Activated T-helper 17 cell treated with anti-CD3 and anti-CD28 coated beads, Interleukin-2, amount 50 U/mL, for 72 hours (primary cell): ENCODE measurements around the gene VTN. TPM values are rescaled to one million over a fixed set of nuclear protein-coding genes. Genes with fewer than 3 reads are reported as not detected.

Source experiments
- ATAC-seq: fragments of 150-1000 bp; cut with Tn5 transposase; replicated peaks from 2 replicates; pipeline ENCODE4 v1.10.0; 2021; ENCODE audit warnings: mild to moderate bottlenecking, moderate library complexity
- H3K27ac Mint-ChIP-seq: one replicate; pipeline ENCODE4 v1.8.0; 2022; ENCODE audit warnings: mixed read lengths
- H3K27me3 Mint-ChIP-seq: one replicate; pipeline ENCODE4 v1.8.0; 2022; ENCODE audit warnings: mixed read lengths
- H3K36me3 Mint-ChIP-seq: one replicate; pipeline ENCODE4 v1.8.0; 2022; ENCODE audit warnings: low read depth, mild to moderate bottlenecking, mixed read lengths
- H3K4me1 Mint-ChIP-seq: one replicate; pipeline ENCODE4 v1.8.0; 2022; ENCODE audit warnings: mixed read lengths
- H3K4me3 Mint-ChIP-seq: one replicate; pipeline ENCODE4 v1.8.0; 2022; ENCODE audit warnings: mild to moderate bottlenecking, mixed read lengths
- H3K9me3 Mint-ChIP-seq: one replicate; pipeline ENCODE4 v1.8.0; 2022; ENCODE audit warnings: mixed read lengths
- total RNA-seq, 2 donors: library from RNA; stranded (reverse); gene quantifications; one replicate each; pipeline ENCODE4 v1.2.3, GENCODE V29; 2022

Gene VTN
- total RNA-seq, 2 donors from 2014 or later = 0.16 to 0.43 TPM

DNA sequence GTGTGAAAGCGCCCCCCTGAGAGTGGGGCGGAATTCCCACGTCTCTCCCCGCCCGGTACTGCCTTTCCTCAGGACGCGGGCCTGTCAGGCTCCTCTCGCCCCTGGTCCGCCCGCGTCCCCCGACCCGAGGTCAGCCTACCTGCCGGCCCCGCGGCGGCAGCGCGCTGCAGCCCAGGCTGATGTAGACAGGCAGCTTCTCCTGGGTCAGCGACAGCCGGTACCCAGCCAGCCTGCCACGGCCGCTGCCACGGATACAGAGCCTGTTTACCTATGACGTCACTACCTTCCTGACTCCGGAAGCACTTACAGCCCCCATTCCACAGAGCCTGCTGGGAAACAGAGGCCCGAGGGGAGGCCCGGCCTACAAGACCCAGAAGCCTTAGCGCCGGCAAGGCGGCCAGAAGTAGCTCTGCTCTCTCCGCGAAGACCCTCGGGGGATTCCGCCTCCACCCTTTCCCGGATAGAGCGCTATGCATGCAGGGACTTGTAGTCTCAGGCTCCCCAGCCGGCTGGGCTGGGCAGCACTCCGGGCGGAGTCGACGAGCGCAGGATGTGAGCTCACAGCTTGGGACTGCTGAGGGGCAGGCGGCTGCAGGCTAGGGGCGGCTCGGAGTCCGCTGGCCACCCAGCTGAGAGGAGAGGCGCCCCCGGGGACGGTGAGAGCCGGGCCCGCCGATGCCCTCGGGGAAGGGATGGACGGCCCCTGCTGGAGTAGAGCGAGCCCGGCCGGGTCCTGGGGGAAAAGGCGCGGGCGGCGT lies 34.7 kb downstream of the VTN start, which contains the start of the genes IFT20 and TNFAIP1:
IFT20 (minus strand) TSS at position 272 of the 758 bp plus-strand sequence. CDS start 3,487 bp downstream, outside the sequence.
TNFAIP1 (plus strand) TSS at position 561 of the 758 bp plus-strand sequence. CDS start 3,761 bp downstream, outside the sequence.
- peak within 1 kb of the TSS; percentile 96 for H3K27ac Mint-ChIP-seq
- peak; percentile 96 for ATAC-seq
- peak within 1 kb of the TSS; percentile 93 for H3K4me3 Mint-ChIP-seq
- H3K4me1 Mint-ChIP-seq = peaks cover 30% of the 10 kb centered on the region
- no peaks in the 10 kb centered on the region for H3K9me3 Mint-ChIP-seq
- no peaks in the 10 kb centered on the region for H3K27me3 Mint-ChIP-seq
- H3K36me3 Mint-ChIP-seq = peaks cover 31% of the 10 kb centered on the region

DNA sequence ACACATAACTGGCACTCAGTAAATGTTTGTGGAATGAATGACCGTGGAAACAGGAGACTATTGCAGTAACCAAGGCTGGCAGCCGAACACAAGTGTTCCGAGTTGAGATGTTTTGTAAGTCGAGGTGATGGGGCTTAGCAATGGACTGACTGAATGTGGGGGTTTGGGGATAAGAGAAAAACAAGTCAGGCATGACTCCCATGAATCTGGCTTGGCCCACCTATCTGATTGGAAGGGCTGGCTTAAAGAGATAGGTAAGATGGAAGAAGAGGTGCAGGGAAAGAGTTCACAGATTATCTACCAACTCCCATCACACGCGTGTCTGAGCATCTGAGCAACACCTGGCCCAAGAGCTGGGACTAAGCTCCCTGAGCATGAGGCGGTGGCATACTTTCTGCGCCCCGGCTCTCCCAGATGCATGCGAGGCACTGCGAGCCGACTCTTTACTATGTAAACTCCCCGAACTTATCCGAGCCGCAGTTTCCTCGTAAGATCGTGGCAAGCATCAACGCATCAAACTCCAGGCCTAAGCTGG lies 35.4 kb downstream of the VTN start:
- no peak for ATAC-seq
- Mint-ChIP-seq H3K9me3 (no peaks in the 10 kb centered on the region), H3K4me3 (peak overlapping the region; percentile 93), H3K27ac (peak overlapping the region; percentile 96), H3K4me1 (peaks cover 30% of the 10 kb centered on the region), H3K27me3 (no peaks in the 10 kb centered on the region), H3K36me3 (peaks cover 24% of the 10 kb centered on the region)

DNA sequence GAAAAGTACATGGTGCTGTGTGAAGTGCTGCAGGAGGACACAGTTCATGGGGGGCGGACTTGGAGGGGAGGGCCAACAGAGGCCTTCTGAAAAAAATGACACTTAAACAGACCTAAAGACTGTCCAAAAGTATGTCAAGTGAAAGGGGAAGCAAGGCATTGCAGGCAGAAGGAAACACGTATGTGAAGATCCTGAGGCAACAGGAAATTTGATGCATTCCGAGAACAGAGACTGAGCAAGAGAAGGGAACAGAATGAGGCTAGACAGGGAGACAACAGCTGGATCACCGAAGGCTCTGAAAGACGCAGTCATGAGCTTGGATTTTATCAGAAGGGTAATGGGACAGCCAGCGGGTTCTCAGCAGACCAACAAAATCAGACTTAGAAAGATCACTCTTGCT lies 35.9 kb downstream of the VTN start:
- Mint-ChIP-seq H3K27me3 (no peaks in the 10 kb centered on the region), H3K36me3 (peaks cover 24% of the 10 kb centered on the region), H3K4me1 (peaks cover 30% of the 10 kb centered on the region), H3K4me3 (peak overlapping the region; percentile 93), H3K9me3 (no peaks in the 10 kb centered on the region), H3K27ac (peak overlapping the region; percentile 96)
- ATAC-seq = no peak

DNA sequence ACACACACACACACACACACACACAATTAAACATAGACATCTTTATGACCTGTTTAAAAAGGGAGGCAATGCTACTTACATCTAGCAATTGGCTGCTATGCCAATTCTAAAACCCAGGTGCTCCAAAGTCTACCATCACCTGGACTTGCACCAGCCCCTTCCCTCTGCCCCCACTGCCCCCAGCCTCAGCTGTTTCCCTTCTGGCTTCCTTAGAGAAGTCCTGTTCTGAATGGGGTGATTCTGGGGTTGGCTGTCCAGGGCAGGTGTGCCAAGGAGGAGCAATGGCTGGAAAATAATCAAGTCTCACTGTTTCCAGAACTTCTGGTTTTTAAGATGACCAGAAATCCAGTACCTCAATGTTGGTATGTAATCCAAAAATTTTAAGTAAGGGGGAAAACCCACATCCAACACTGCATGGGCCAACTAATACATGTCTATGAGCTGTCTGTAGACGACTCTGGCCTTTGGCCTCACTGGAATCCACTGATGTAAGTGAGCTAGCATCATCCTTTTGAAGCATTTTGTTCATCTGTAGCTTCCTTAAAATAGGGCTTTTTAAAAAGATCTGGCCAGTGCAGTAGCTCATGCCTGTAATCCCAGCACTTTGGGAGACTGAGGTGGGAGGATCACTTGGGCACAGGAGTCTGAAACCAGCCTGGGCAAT lies 36.9 kb downstream of the VTN start:
- no peak for ATAC-seq
- Mint-ChIP-seq H3K27me3 (no peaks in the 10 kb centered on the region), H3K27ac (no peak overlapping the region), H3K36me3 (peaks cover 34% of the 10 kb centered on the region), H3K9me3 (no peaks in the 10 kb centered on the region), H3K4me1 (peaks cover 30% of the 10 kb centered on the region), H3K4me3 (peak overlapping the region; percentile 93)

DNA sequence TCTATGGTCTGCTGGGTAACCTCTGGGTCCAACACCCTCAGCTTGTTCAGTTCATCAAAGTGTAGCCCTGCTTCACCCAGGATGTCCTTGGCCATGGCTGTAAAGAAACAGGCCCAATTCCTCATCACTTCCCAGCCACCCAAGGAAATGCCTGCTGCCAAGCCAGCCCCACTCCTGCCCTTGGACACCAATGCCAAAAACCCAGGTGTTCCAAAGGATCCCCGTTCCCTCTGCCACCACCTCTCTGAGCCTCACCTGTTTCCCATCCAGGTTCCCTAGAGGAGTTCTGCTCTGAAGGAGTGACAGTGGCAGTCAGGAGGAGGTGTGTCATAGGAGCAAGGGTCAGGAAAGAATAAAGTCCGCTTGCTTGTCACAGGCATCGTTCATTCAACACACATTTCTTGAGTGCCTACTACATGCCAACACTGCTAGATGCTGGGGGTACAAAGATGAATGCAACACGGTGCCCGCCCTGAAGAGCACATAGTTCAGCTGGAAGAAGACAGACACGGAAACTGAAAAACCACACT lies 38.2 kb downstream of the VTN start:
- peaks cover 31% of the 10 kb centered on the region for H3K4me1 Mint-ChIP-seq
- no peak for ATAC-seq

DNA sequence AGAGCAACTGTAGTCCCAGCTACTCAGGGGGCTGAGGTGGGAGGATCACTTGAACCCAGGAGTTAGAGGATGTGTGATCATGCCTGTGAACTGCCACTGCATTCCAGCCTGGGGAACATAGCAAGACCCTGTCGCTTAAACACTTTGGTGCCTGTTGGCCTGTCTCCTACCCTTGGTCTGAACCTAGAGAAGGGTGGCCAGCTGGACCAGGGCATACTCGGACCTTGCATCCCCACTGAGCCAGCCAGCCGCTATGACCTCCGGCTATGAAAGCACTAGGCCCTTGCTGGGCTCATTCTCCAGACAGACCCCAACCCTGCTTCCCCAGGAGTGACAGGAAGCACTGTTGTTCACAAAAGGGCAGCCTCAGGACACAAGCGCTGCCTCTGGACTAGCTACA lies 39.4 kb downstream of the VTN start:
- no peak for ATAC-seq
- Mint-ChIP-seq H3K9me3 (no peaks in the 10 kb centered on the region), H3K36me3 (peaks cover 59% of the 10 kb centered on the region), H3K4me3 (no peak overlapping the region), H3K4me1 (peaks cover 32% of the 10 kb centered on the region), H3K27ac (no peak overlapping the region), H3K27me3 (no peaks in the 10 kb centered on the region)

More for the DNA sequence above, 38.2 kb downstream of the VTN start:
- Mint-ChIP-seq H3K36me3 (peaks cover 46% of the 10 kb centered on the region), H3K9me3 (no peaks in the 10 kb centered on the region), H3K27me3 (no peaks in the 10 kb centered on the region), H3K27ac (peak overlapping the region; percentile 40), H3K4me3 (no peak overlapping the region)

DNA sequence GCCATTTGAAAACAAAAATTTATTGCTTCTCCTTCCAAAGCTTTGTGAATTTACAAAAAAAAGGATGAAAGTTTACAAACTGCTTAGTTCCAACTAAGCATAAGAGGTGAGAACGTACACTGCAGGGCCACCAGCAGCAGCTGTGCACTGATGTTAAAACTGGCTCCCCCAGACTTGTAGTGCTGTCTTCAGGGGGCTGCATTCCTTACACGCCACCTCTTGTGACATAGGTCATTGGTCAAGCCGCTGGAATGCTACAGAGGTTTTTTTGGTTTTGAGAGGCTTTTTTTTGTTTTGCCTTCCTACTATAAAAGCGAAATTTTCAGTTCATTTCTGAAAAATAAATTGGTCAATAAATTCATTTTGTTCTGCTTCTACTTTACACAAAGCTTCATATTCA lies 41.8 kb downstream of the VTN start:
- Mint-ChIP-seq H3K27me3 (no peaks in the 10 kb centered on the region), H3K4me1 (peaks cover 20% of the 10 kb centered on the region), H3K9me3 (no peaks in the 10 kb centered on the region), H3K27ac (peak overlapping the region; percentile 88), H3K4me3 (no peak overlapping the region), H3K36me3 (peaks cover 64% of the 10 kb centered on the region)
- no peak for ATAC-seq

DNA sequence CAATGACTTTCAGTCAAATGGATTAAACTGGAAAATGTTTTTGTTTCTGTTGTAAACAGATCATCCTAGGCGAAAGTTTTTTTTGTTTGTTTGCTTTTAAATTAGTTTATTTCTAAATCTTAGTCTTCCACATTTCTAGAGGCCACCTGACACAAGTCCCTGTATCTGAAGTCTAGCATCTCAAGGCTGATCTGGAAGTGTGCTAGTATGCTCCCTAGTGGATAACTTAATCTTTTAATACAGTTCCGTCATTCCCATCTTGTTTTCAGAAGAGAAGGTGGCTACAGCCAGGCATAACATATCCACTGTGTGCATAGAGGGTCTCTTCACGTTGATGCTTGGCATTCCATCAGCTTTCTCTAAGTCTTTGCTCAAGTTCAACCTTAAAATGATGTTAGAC lies 42.4 kb downstream of the VTN start:
- Mint-ChIP-seq H3K4me3 (peak overlapping the region; percentile 60), H3K4me1 (peaks cover 20% of the 10 kb centered on the region), H3K27ac (peak overlapping the region; percentile 88), H3K36me3 (peaks cover 64% of the 10 kb centered on the region), H3K27me3 (no peaks in the 10 kb centered on the region), H3K9me3 (no peaks in the 10 kb centered on the region)
- no peak for ATAC-seq

DNA sequence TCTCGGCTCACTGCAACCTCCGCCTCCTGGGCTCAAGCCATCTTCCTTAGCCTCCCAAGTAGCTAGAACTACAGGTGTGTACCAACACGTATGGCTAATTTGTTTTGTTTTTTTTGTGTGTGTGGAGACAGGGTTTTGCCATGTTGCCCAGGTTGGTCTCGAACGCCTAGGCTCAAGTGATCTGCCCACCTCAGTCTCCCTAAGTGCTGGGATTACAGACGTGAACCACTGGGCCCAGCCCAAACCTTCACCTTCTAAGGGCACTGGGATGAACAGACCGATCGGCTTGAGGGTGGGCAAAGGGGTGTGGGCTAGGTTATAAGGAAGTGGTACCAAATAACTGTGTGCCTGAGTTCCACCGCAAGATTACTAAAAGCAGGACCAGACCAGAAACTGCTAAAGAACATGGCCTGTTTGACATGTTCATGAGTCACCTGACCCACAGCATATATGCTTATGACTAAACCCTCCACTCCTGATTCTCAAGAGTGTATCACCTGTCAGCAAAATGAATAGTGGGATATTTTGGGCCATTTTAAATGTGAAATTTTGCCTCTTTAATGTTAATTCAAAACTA lies 43.0 kb downstream of the VTN start:
- peaks cover 16% of the 10 kb centered on the region for H3K4me1 Mint-ChIP-seq
- H3K4me3 Mint-ChIP-seq = peak overlapping the region; percentile 60
- peak; percentile 100 for ATAC-seq

DNA sequence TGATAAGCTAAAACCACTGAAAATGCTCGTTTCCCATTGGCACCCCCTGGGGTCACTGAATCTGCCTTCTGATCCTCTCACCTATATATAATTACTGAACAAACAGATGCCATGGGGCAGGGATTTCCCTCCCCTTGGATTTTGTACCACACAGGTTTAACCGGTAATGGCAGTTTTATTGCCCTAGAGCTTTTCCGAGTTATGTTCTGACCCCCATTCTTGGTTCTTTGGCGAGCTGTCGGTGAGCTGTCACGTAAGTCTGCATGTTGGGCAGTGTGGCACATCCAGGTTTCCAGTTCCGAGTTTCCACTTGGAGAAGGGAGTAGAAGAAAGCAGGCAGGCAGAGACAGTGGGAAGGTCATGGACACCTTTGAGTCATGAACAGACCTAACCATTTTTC lies 44.0 kb downstream of the VTN start:
- Mint-ChIP-seq H3K27me3 (no peaks in the 10 kb centered on the region), H3K36me3 (peaks cover 63% of the 10 kb centered on the region), H3K4me3 (no peak overlapping the region), H3K27ac (peak overlapping the region; percentile 88), H3K4me1 (peaks cover 18% of the 10 kb centered on the region), H3K9me3 (no peaks in the 10 kb centered on the region)
- ATAC-seq = no peak

More for the DNA sequence above, 43.0 kb downstream of the VTN start:
- no peaks in the 10 kb centered on the region for H3K9me3 Mint-ChIP-seq
- H3K36me3 Mint-ChIP-seq = peaks cover 66% of the 10 kb centered on the region
- no peaks in the 10 kb centered on the region for H3K27me3 Mint-ChIP-seq
- peak overlapping the region; percentile 88 for H3K27ac Mint-ChIP-seq

DNA sequence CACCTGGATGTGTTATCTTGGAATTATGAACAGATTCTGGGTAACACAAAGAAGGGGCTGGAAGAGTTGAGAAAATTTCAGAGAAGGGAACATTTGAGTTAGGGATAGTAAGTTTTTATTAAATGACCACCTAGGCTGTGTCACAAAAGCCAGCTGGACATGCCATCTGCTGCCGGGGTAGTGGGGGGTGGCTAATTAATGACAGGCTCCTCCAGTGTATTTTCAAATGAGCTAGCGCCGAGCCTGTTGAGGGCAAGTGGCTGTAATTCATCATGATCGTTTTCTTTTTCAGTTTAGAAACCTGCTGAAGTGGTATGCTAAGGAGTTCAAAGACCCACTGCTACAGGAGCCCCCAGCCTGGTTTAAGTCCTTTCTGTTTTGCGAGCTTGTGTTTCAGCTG lies 44.9 kb downstream of the VTN start:
- Mint-ChIP-seq H3K27ac (no peak overlapping the region), H3K36me3 (peaks cover 69% of the 10 kb centered on the region), H3K9me3 (no peaks in the 10 kb centered on the region), H3K4me1 (peaks cover 27% of the 10 kb centered on the region), H3K27me3 (no peaks in the 10 kb centered on the region), H3K4me3 (no peak overlapping the region)
- no peak for ATAC-seq

DNA sequence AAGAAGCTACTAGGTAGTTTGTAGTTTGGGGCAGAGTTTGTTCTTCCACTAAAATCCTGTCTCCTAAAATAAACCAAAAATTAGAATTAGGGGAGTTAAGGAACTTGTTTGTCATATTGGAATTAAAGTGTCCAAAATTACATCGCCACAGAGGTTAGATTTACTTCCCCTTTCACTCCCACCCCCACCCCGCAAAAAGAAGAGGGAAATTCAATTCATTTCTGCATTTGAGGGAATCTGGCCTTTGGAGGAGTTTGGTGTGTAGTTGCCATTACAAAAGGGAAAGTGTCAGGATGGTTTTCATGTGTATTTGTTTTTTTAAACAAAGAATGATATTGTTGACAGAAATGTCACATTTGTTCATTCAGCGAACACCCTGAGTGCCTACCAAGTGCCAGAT lies 45.3 kb downstream of the VTN start:
- no peak overlapping the region for H3K27ac Mint-ChIP-seq
- no peaks in the 10 kb centered on the region for H3K27me3 Mint-ChIP-seq
- peaks cover 73% of the 10 kb centered on the region for H3K36me3 Mint-ChIP-seq
- no peaks in the 10 kb centered on the region for H3K9me3 Mint-ChIP-seq
- peaks cover 31% of the 10 kb centered on the region for H3K4me1 Mint-ChIP-seq
- no peak overlapping the region for H3K4me3 Mint-ChIP-seq
- no peak for ATAC-seq

DNA sequence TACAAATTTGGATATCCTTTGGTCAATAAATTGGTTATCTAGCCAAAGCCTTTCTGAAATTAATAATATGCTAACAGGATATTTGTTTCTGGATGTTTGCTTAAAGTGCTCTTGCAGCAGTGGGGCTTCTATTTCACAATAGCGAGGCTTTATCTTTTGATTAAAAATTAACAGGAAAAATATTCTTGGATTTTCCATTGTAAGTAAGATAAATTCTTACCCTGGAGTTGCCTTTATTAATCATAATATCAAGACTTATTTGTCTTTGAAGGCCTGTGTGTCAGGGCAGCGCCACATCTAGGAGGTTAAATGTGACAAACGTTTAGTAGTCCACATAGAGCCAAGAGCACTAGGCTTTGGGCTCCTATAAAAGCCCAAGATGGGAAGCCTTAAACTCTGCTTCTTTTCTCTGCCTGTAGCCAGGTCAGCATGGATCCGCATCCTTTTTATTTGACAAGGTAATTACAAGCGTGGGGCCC lies 45.8 kb downstream of the VTN start:
- no peaks in the 10 kb centered on the region for H3K27me3 Mint-ChIP-seq
- ATAC-seq = no peak

More for the DNA sequence above, 45.8 kb downstream of the VTN start:
- Mint-ChIP-seq H3K9me3 (no peaks in the 10 kb centered on the region), H3K36me3 (peaks cover 69% of the 10 kb centered on the region), H3K27ac (no peak overlapping the region), H3K4me1 (peaks cover 32% of the 10 kb centered on the region), H3K4me3 (no peak overlapping the region)
